Adipocyte (in vitro differentiated cells): ENCODE results near the gene PTPRN.

ENCODE experiments used
- DNase-seq: peaks from one replicate; pipeline ENCODE4 v3.0.0-alpha.2; 2015; ENCODE audit warnings: low read depth
- H3K27me3 ChIP-seq: replicated peaks from 2 replicates; pipeline ENCODE4 v1.7.0; 2013; ENCODE audit warnings: mild to moderate bottlenecking, low read length, moderate library complexity; ENCODE audit not compliant: control insufficient read depth, insufficient read depth
- H3K36me3 ChIP-seq: 2 replicates; pipeline ENCODE4 v1.7.0; 2013; ENCODE audit warnings: low read length, mild to moderate bottlenecking, moderate library complexity; ENCODE audit not compliant: control insufficient read depth, insufficient read depth, severe bottlenecking
- H3K4me1 ChIP-seq: 2 replicates; pipeline ENCODE4 v1.7.0; 2013; ENCODE audit warnings: mild to moderate bottlenecking, low read length, moderate library complexity; ENCODE audit not compliant: control insufficient read depth, insufficient read depth
- H3K4me3 ChIP-seq: 2 replicates; pipeline ENCODE4 v1.7.0; 2013; ENCODE audit warnings: mild to moderate bottlenecking, low read length, moderate library complexity
- H3K9ac ChIP-seq: 2 replicates; pipeline ENCODE4 v1.7.0; 2013; ENCODE audit warnings: mild to moderate bottlenecking, low read length, moderate library complexity
- H3K9me3 ChIP-seq: 2 replicates; pipeline ENCODE4 v1.7.0; 2013; ENCODE audit warnings: mild to moderate bottlenecking, low read length, moderate library complexity; ENCODE audit not compliant: control insufficient read depth

Gene PTPRN

GRCh38 chr2:219309278-219309677 lies at the start of gene PTPRN:
PTPRN (minus strand) TSS chr2:219309401; CDS start chr2:219309332, 69 bp downstream.
- Histone ChIP-seq H3K36me3 (no peaks in the 10 kb centered on the region), H3K4me1 (no peaks in the 10 kb centered on the region), H3K4me3 (no peak within 1 kb of the TSS), H3K9me3 (no peaks in the 10 kb centered on the region), H3K27me3 (peaks cover 25% of the 10 kb centered on the region), H3K9ac (no peak within 1 kb of the TSS)
- DNase-seq = no peak

- peaks cover 19% of the 10 kb centered on the region for H3K27me3 ChIP-seq
- peak; percentile 14 for DNase-seq
- H3K9ac ChIP-seq = no peak overlapping the region
- H3K36me3 ChIP-seq = no peaks in the 10 kb centered on the region
- peak overlapping the region; percentile 64 for H3K4me3 ChIP-seq
- H3K9me3 ChIP-seq = no peaks in the 10 kb centered on the region
- H3K4me1 ChIP-seq = peaks cover 24% of the 10 kb centered on the region
These were observed 49.2 kb upstream of the PTPRN start for GRCh38 chr2:219358170-219359075.

- Histone ChIP-seq H3K9ac (no peak overlapping the region), H3K4me3 (no peak overlapping the region), H3K4me1 (peaks cover 13% of the 10 kb centered on the region), H3K36me3 (no peaks in the 10 kb centered on the region), H3K9me3 (no peaks in the 10 kb centered on the region), H3K27me3 (peaks cover 23% of the 10 kb centered on the region)
- no peak for DNase-seq
These were observed 47.6 kb upstream of the PTPRN start for GRCh38 chr2:219356834-219357233.

DNA sequence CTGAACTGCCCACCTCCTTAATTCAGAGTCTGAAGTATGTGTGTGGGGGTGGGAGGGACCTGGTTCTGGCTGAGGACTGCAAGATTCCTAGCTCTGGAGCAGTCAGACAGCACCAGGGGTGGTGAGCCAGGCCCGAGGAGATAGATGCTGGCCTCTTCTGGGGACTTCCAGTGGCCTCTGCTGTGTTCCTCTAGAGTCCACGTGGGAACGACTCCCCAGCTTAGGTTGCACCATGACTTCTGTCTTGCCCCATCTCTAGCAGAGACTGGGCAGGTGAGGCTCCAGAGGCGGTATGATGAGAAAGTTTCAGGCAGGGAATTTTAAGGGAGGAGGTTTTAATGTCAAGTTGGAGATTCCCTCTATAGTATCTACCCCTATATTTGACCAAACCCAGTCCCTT lies 45.4 kb upstream of the PTPRN start:
- Histone ChIP-seq H3K9me3 (no peaks in the 10 kb centered on the region), H3K27me3 (peaks cover 23% of the 10 kb centered on the region), H3K9ac (no peak overlapping the region), H3K4me3 (no peak overlapping the region), H3K4me1 (peaks cover 13% of the 10 kb centered on the region), H3K36me3 (no peaks in the 10 kb centered on the region)
- DNase-seq = no peak

- H3K36me3 ChIP-seq = no peaks in the 10 kb centered on the region
- H3K9me3 ChIP-seq = no peaks in the 10 kb centered on the region
- H3K4me1 ChIP-seq = peaks cover 3% of the 10 kb centered on the region
- no peak overlapping the region for H3K9ac ChIP-seq
- H3K4me3 ChIP-seq = no peak overlapping the region
- H3K27me3 ChIP-seq = peaks cover 18% of the 10 kb centered on the region
- DNase-seq = no peak
These were observed 43.9 kb upstream of the PTPRN start for GRCh38 chr2:219353129-219353528.

GRCh38 chr2:219352448-219353023 lies 43.3 kb upstream of the PTPRN start:
- Histone ChIP-seq H3K4me1 (no peaks in the 10 kb centered on the region), H3K36me3 (no peaks in the 10 kb centered on the region), H3K9me3 (no peaks in the 10 kb centered on the region), H3K9ac (no peak overlapping the region), H3K27me3 (peaks cover 14% of the 10 kb centered on the region), H3K4me3 (no peak overlapping the region)
- DNase-seq = peak; percentile 75

- DNase-seq = peak; percentile 41
- peaks cover 14% of the 10 kb centered on the region for H3K27me3 ChIP-seq
- no peaks in the 10 kb centered on the region for H3K36me3 ChIP-seq
- no peaks in the 10 kb centered on the region for H3K9me3 ChIP-seq
- H3K9ac ChIP-seq = no peak overlapping the region
- H3K4me1 ChIP-seq = no peaks in the 10 kb centered on the region
- no peak overlapping the region for H3K4me3 ChIP-seq
These were observed 41.6 kb upstream of the PTPRN start for GRCh38 chr2:219350710-219351221.

DNA sequence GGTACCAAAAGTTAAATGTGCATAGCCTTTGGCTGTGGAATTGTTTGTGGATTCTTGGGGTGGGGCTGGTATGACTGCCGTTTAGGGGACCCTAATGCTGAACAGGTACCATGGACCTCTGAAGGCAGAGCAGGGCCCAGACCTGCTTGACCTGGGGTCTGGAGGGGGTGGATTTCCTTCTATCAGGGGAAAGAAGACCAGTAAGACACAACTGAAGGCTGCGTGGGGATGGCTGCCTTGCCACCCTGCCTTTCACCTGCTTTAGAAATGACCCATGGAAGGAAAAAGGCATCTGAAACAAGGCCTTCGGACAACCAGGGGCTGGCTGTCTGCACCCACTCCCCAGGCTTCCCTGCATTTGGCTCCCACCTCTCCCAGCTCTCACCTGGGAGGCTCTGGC lies 41.0 kb upstream of the PTPRN start:
- Histone ChIP-seq H3K9me3 (no peaks in the 10 kb centered on the region), H3K4me3 (no peak overlapping the region), H3K4me1 (no peaks in the 10 kb centered on the region), H3K27me3 (peaks cover 11% of the 10 kb centered on the region), H3K9ac (no peak overlapping the region), H3K36me3 (no peaks in the 10 kb centered on the region)
- DNase-seq = no peak

DNA sequence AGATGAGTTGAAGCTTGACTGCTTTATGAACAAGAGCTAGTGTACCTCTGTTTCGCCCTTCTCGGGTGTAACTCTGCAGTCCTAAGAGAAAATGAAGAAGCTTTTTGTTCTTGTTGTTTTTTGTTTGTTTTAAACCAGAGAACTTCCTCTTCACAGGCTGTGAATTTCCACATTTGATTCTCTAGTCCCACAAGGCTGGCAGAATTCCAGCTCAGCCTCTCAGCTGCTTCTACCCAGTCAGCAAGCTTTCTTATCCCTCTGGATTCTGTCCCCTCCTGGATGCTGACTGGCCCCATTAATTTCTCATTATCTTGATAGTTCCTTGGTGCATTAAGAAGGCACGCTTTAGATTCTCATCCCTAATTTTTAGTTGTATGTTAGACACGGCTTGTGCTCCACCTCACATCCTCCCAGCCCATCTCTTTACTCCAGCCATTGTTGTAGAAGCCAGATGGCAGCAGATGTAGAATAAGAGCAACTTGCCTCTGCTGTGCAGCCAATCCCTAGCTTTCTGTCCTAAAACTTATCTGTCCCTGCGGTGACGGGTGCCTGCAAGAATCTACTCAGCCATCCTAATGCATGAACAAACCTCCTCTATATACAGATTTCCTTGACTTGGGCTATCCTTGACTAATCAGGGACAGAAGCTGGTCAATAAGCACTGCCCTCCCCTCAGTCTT lies 35.7 kb upstream of the PTPRN start:
- Histone ChIP-seq H3K36me3 (no peaks in the 10 kb centered on the region), H3K9ac (no peak overlapping the region), H3K9me3 (no peaks in the 10 kb centered on the region), H3K4me3 (no peak overlapping the region), H3K4me1 (no peaks in the 10 kb centered on the region), H3K27me3 (peaks cover 3% of the 10 kb centered on the region)
- DNase-seq = peak; percentile 52

DNA sequence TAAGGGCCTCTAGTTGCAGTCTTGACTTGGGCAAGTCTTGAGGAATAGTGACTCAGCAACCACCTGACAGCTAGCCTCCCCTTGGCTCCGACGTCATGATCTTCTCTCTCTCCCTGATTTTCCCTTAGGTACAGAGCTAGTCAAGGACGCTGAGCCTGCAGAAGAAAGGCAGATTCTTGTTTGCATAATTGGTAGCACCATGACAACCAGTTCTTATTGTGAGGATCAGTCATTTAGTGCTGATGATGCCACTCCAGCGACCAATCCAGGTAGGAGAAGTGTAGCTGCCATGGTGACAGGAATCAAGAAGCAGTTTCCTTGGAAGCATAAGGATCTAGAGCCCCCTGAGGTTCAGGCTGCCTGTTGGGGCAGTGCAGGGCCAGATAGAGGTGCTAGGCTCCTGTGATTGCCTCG lies 26.2 kb upstream of the PTPRN start:
- no peaks in the 10 kb centered on the region for H3K36me3 ChIP-seq
- H3K27me3 ChIP-seq = peaks cover 48% of the 10 kb centered on the region
- no peak for DNase-seq
- H3K9ac ChIP-seq = no peak overlapping the region
- no peak overlapping the region for H3K4me3 ChIP-seq
- no peaks in the 10 kb centered on the region for H3K9me3 ChIP-seq
- no peaks in the 10 kb centered on the region for H3K4me1 ChIP-seq

- no peak overlapping the region for H3K4me3 ChIP-seq
- no peaks in the 10 kb centered on the region for H3K36me3 ChIP-seq
- H3K9me3 ChIP-seq = no peaks in the 10 kb centered on the region
- no peaks in the 10 kb centered on the region for H3K4me1 ChIP-seq
- no peak overlapping the region for H3K9ac ChIP-seq
- H3K27me3 ChIP-seq = peaks cover 58% of the 10 kb centered on the region
- no peak for DNase-seq
These were observed 24.9 kb upstream of the PTPRN start for GRCh38 chr2:219334076-219334475.
